Stimulated activated CD4-positive, alpha-beta T cell treated with anti-CD3 and anti-CD28 coated beads, Interleukin-2, amount 100 ng/mL, for 24 hours (primary cell): ENCODE results near the gene PNKP.

Experiments
- DNase-seq, 2 donors: peaks; one replicate each; pipeline ENCODE4 v3.0.0-alpha.2; 2020

Gene PNKP

DNA sequence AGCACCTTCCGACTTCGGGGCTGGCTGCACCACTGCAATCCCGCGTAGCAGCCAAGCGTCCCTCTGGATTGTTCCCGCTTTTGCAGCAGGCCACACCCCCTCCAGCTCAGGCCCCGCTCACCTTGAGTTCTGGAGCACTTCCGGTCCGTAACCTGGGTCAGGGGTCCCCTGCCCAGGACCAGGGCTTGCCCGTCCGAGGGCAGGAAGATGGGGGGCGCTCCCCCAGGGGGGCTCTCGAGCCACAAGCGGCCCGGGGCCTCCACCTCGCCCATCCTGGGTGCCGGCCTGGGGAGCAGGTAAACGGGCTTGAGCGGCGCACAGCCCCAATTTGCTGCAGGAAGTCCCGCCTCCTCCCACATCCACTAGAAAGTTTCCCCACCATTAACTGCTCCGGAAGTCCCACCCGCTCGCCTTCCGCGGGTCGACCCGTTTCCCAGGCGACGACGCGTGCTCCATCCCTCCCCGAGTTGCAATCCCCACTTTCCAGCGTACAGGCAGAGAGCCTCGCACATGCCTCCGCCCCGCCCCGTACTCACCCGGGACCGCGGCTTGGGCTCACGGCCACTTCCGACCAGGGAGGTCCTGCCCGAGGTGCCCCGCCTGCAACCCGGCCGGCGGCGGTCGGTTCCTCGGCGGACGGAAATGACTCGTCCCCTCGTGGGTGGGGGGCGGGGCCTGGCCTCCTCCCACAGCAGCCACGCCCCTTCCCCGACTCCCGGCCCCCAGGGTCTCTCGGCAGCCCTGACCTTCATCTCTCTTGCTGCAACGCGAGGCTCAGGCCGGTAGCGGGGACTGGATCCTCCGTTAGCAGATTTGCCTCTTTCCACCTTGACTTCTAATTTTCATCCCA is at the start of gene PNKP:
Gene PNKP, minus strand, starts transcription at position 644 of the 850 bp plus-strand sequence. Its CDS starts 372 bp downstream, at position 272.
- DNase-seq: peak; percentile 87 to 97

GRCh38 chr19:49915271-49915670 is 47.9 kb upstream of the PNKP start:
- DNase-seq: no peak

GRCh38 chr19:49913720-49914119 is 46.3 kb upstream of the PNKP start:
- no peak for DNase-seq

GRCh38 chr19:49912965-49913685 is 45.7 kb upstream of the PNKP start:
- DNase-seq: no peak

GRCh38 chr19:49911381-49912145 is 44.2 kb upstream of the PNKP start:
- DNase-seq: peak in 1 of 2 donors; percentile 35

- DNase-seq: no peak
These were observed 42.8 kb upstream of the PNKP start for GRCh38 chr19:49910179-49910578.

DNA sequence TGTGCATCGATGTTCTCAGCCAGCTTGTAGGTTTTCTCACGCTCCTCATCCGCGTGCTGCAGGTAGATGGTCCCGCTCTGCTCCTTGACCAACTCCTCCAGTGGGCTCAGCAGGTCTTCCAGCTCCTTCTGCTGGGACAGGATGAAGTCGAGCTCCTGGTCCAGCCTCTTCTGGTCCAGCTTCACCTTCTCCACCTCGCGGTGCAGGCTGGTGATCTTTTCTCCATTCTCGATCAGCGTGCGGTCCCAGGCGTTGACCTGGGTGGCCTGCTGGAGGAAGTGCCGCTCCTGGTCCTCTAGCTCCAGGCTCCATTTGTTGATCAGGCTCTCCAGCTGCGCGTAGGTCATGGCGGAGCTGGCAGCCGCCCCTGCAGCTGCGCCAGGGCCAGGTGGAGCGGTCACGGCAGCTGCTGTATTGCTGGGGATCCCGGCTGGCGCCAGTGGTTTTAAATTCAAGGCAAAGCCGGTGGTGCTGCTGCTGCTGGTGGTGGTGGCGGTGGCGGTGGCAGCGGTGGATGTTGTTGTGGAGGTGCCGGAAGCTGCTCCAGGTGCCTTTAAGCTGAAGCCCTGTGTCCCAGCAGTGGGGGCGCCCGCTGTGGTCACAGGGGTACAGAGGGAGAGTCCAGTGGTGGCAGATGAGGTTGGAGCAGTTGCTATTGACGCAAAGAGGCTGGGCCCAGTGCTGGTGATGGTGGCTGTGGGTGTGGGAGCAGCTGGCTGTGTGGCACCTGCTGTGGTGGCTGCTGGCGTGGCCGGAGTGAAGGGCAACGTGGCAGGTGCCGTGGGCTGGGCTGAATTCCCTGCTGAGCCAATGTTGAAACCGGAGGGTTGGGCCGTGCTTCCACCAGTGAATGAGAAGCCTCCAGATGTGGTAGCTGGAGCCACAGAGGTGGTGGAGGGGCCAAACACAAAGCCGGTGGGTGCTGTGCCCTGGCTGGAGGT is 41.4 kb upstream of the PNKP start:
- no peak for DNase-seq

- DNase-seq: no peak
These were observed 40.5 kb upstream of the PNKP start for GRCh38 chr19:49907745-49908446.

GRCh38 chr19:49906879-49907564 is 39.6 kb upstream of the PNKP start:
- DNase-seq: no peak

- DNase-seq: no peak
These were observed 36.8 kb upstream of the PNKP start for GRCh38 chr19:49904136-49904535.

DNA sequence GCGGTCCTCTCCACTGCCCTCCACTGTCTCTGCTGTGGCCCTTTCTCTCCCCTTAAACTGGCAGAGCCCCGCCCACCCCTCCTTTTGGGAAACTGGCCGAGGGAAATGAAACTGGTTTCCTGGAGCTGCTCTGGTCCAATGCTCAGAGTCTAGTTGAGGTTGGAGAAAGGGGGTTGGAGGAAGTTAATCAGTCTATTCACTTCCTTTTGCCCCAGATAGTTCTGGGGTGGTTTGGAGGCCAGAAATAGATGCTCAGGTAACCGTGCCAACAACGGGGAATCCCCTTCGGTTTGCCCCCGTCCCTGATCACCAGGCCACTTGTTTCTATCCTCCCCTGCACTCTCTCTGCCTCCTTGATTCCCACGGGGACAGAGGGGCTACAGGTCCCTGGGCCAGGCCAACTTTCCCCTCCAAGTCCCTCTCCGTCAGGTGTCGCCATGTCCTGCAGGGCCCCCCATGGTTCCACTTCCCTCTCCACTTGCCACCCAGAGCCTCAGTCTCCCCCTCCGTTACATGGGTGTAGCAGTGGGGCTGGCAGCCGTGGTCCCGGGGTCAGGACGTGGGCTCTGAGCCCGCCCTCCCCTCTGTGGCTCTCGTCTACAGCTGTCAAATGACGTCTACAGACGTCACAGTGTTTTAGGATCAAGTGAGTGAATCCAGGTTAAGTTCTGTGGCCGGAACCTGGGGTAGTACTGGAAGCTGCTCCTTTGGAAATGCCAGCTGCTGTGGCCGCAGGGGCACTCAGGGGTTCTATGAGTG is 29.7 kb upstream of the PNKP start, which contains the start of gene IL4I1:
Gene IL4I1, minus strand, starts transcription at position 25 of the 759 bp plus-strand sequence. CDS start 727 bp downstream, outside the sequence.
- DNase-seq: peak; percentile 65 to 72

DNA sequence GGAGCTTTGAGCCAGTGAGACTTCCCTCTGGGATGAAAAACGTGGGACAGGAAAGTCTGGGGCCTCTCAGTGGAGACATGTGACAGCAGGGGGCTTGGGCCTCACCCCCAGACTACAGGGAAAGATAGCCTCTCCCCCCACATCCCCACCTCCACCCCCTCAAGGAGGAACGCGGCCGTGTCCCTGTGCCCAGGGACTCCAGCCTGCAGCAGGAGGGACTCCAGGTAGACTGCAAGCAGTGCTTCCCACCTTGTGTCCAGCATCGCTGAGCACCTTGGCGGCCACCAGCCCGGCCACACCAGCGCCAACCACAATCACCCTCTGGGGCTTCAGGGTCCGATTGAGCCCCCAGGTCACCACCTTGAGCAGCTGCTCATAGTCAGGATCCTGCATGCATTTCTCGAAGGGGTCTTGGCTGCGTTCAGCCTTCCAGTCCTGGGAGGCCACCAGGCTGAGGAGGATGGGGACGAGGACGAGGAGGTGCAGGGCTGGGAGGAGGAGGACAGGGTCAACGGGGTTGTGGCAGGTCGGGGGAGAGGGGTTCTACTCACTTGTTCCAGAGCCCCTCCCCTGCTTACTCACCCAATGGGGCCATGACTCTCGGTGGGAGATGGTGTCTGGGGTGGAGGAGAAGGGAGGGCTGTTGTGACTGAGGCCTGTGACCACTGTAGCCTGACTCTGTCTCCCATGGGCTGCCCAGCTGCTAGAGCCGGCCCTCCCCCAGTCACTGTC is 28.4 kb upstream of the PNKP start:
- DNase-seq: peak in 1 of 2 donors; percentile 49

DNA sequence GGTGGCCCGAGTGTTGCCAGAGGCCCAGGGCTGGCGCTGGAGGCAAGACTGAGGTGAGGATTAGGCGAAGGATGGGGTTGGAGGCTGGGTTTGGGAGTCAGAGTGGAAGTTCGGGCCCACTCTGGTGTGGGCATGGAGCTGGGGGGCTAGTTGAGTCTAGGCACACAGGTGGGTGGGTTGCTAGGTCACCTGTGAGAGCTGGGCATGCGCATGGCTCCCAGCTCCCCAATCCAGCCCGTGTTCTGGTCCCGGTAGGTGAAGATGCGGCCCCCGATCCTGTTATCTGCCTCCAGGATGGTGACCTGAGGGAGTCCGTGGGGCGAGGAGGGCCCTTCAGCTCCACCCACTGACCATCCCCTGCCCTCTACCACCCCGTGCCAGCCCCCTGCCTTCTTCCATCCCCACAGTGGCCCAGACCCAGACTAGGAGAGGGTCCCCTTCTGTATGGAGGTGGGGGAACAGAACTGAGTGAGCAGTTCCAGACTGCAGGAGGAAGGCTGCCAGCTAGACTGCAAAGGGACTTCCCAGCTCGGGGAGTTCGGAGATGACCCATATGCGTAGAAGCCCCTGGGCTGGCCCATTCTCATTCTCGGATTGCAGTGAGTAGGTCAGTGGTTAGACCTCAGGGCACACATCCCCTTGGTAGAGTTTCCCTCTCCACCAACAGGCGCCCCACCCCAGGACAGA is 27.6 kb upstream of the PNKP start:
- peak; percentile 54 to 58 for DNase-seq

DNA sequence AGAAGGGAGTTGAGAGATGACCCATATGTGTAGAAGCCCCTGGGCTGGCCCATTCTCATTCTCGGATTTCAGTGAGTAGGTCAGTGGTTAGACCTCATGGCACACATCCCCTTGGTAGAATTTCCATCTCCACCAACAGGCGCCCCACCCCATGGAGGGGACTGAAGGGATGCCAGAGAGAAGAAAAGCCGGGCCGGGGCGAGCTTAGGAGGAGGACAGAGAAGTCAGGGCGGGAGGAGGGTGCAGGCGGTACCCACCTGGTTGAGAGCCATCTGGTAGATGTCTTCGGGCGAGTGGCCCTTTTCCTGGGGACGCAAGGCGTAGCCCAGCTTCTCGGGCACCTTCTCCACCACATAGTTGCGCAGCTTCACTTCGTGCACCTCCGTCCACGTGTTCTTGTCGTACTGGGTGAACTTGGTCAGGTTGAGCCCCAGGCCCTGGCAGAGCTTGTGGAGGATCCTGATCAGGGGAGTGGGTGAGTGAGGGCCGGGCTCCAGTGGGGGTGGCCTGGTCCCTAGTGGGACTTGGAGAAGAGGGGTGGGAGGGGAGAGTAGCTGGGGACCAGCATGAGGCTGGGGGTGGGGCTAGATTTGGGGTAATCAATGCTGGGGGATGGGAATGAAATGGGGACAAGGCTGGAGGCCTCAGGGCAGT is 26.8 kb upstream of the PNKP start:
- no peak for DNase-seq

DNA sequence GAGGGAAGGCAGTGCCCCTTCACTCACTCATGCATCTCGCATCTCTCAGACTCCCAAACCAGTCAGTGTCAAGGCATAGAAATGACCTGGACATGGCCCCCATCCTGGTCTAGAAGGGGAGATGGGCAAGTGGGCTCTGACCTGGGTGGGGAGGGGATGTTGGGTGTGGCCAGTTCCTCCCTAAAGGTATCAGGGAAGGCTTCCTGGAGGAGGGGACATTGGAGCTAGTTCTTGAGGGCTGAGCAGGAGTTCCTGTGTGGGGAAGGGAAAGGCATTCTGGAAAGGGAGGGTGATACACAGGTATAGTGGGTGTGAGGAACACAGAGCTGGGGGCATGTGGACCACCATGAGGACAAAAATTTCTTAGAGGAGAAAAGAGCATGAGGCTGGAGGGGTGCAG is 25.3 kb upstream of the PNKP start:
- DNase-seq: no peak

DNA sequence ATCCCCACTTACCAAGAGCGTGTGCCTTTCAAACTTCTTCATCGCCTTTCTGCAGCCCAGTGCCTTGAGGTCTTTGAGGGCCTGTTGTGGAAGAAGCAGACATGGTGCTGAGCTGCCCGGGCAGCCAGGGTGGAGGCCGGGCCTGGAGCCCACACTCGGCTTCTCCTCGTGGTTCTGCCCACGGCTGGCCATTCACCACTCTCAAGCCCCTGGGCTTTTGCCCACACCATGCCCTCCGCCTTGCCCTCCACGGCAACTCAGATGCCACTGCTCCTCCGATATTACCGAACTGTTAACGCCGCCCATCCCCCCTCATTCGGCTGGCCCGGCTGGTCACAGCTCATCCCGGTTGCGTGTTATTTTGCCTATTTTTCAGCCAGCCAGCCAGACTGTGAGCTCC is 24.0 kb upstream of the PNKP start:
- DNase-seq: no peak

DNA sequence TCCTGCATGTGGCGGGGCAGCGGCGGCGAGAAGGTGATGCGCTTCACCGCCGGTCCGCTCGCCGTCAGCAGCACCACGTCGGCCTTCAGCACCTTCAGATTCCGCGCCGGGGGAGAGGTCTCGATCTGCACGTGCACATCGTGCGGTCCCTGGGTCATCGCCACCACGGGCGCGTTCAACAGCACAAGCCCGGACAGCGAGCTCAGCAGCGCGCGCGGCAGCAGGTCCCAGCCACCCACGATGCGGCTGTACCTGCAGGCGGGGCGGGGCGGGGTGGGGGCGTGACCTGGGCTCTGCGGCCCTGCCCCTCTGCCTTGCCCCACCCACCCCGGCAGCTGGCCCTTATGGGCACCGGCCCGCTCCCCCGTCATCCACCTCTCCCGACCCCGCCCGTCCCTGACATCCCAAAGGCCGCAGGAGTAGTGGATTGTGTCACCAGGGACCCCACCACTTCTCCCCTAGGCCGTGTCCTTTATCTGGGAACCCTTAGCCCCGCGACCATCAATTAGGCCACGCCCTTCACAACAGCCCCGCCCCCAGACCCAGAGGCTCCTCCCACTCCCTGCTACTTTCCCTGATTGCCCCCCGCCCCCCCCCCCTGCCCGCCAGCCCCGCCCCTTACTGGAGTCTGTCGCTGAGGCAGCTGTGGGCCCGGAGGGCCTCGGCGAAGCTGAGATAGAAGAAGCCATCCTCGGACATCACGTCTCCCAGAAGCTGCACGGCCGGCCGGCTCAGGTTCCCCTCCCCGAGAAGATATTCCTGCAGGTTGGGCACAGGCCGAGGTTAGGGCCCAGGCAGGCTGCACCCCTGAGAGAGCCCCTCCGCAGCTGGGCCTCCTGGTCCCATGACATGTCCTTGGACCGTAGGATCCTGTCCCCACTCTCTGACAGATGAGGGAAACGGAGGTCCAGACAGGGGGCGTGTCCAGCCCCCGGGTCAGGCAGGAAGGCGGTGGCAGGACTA is 23.3 kb upstream of the PNKP start:
- DNase-seq: peak; percentile 68 to 73
